D341Med (cell line): ENCODE data around the gene FASTKD1.
"Not testable (repeated sequence)": the region's sequence is repeated elsewhere in the genome, so short reads cannot be mapped to it uniquely, and the experiment has no call there.

Experiments used
- DNase-seq: peaks from one replicate; pipeline ENCODE4 v3.0.0; 2012; ENCODE audit warnings: low spot score

The FASTKD1 gene

GRCh38 chr2:169571571-169571970 lies 2.1 kb downstream of the FASTKD1 start:
- DNase-seq = no peak

- not testable (repeated sequence) for DNase-seq
These were observed 2.9 kb downstream of the FASTKD1 start for GRCh38 chr2:169570752-169571151.

- DNase-seq = no peak
These were observed 3.7 kb downstream of the FASTKD1 start for GRCh38 chr2:169569948-169570347.

GRCh38 chr2:169565686-169566085 lies 8.0 kb downstream of the FASTKD1 start:
- no peak for DNase-seq

GRCh38 chr2:169562519-169562918 lies 11.1 kb downstream of the FASTKD1 start:
- no peak for DNase-seq

GRCh38 chr2:169562084-169562483 lies 11.6 kb downstream of the FASTKD1 start:
- DNase-seq = not testable (repeated sequence)

GRCh38 chr2:169561364-169561763 lies 12.3 kb downstream of the FASTKD1 start:
- DNase-seq = no peak

GRCh38 chr2:169546756-169547155 lies 26.9 kb downstream of the FASTKD1 start:
- DNase-seq = no peak

- no peak for DNase-seq
These were observed 31.2 kb downstream of the FASTKD1 start for GRCh38 chr2:169542433-169542832.

GRCh38 chr2:169540146-169540545 lies 33.5 kb downstream of the FASTKD1 start:
- DNase-seq = no peak

GRCh38 chr2:169539460-169539859 lies 34.2 kb downstream of the FASTKD1 start:
- DNase-seq = not testable (repeated sequence)

GRCh38 chr2:169528271-169528701 lies 45.4 kb downstream of the FASTKD1 start:
- peak; percentile 62 for DNase-seq

GRCh38 chr2:169526451-169526850 lies 47.2 kb downstream of the FASTKD1 start:
- no peak for DNase-seq

GRCh38 chr2:169525434-169525833 lies 48.2 kb downstream of the FASTKD1 start:
- no peak for DNase-seq

- DNase-seq = no peak
These were observed 50.0 kb downstream of the FASTKD1 start for GRCh38 chr2:169523681-169524080.

- no peak for DNase-seq
These were observed 52.8 kb downstream of the FASTKD1 start for GRCh38 chr2:169520896-169521295.

GRCh38 chr2:169516488-169516995 lies 57.1 kb downstream of the FASTKD1 start:
- not testable (repeated sequence) for DNase-seq

- DNase-seq = not testable (repeated sequence)
These were observed 58.9 kb downstream of the FASTKD1 start for GRCh38 chr2:169514758-169515157.

GRCh38 chr2:169513926-169514325 lies 59.7 kb downstream of the FASTKD1 start:
- DNase-seq = no peak

- DNase-seq = no peak
These were observed 60.6 kb downstream of the FASTKD1 start for GRCh38 chr2:169513094-169513493.

GRCh38 chr2:169512525-169512924 lies 61.1 kb downstream of the FASTKD1 start:
- no peak for DNase-seq

- no peak for DNase-seq
These were observed 61.8 kb downstream of the FASTKD1 start for GRCh38 chr2:169511818-169512217.

- DNase-seq = no peak
These were observed 63.2 kb downstream of the FASTKD1 start for GRCh38 chr2:169510496-169510895.

GRCh38 chr2:169509955-169510354 lies 63.7 kb downstream of the FASTKD1 start:
- no peak for DNase-seq
